Measurements from ENCODE around the gene PEF1.

PEF1 gene

GRCh38 chr1:31655756-31656155 lies 11.1 kb upstream of the PEF1 start (continued):
- TF ChIP-seq, protein P1, sequence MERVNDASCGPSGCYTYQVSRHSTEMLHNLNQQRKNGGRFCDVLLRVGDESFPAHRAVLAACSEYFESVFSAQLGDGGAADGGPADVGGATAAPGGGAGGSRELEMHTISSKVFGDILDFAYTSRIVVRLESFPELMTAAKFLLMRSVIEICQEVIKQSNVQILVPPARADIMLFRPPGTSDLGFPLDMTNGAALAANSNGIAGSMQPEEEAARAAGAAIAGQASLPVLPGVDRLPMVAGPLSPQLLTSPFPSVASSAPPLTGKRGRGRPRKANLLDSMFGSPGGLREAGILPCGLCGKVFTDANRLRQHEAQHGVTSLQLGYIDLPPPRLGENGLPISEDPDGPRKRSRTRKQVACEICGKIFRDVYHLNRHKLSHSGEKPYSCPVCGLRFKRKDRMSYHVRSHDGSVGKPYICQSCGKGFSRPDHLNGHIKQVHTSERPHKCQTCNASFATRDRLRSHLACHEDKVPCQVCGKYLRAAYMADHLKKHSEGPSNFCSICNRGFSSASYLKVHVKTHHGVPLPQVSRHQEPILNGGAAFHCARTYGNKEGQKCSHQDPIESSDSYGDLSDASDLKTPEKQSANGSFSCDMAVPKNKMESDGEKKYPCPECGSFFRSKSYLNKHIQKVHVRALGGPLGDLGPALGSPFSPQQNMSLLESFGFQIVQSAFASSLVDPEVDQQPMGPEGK (CRISPR knock-in tag; IDR thresholded peaks at IDR 0.05; ENCODE audit: borderline replicate concordance), result no peak
- TF ChIP-seq SNAI2 (CRISPR knock-in tag; IDR thresholded peaks at IDR 0.05), result no peak

GRCh38 chr1:31655104-31655503 lies 10.4 kb upstream of the PEF1 start:
- no peak for ATAC-seq
- TF ChIP-seq BACH2 (CRISPR knock-in tag; IDR thresholded peaks at IDR 0.05; ENCODE audit: borderline replicate concordance) (no peak), GLIS3 (CRISPR knock-in tag; IDR thresholded peaks at IDR 0.05) (no peak), ZNF565 (CRISPR knock-in tag; conservative IDR thresholded peaks at IDR 0.05; ENCODE audit: low read depth) (no peak), TOX (CRISPR knock-in tag; IDR thresholded peaks at IDR 0.05; ENCODE audit: borderline replicate concordance) (no peak), SNAI2 (CRISPR knock-in tag; IDR thresholded peaks at IDR 0.05) (no peak), ISL1 (CRISPR knock-in tag; IDR thresholded peaks at IDR 0.05) (no peak), ZNF8 (CRISPR knock-in tag; IDR thresholded peaks at IDR 0.05) (no peak), ESRRG (CRISPR knock-in tag; IDR thresholded peaks at IDR 0.05) (no peak), CSDC2 (CRISPR knock-in tag; IDR thresholded peaks at IDR 0.05) (no peak), TCF4 (CRISPR knock-in tag; IDR thresholded peaks at IDR 0.05; ENCODE audit: borderline replicate concordance) (no peak), OSR1 (CRISPR knock-in tag; IDR thresholded peaks at IDR 0.05) (no peak), ZFP30 (CRISPR knock-in tag; IDR thresholded peaks at IDR 0.05) (no peak)
- TF ChIP-seq, protein P1 (CRISPR knock-in tag; IDR thresholded peaks at IDR 0.05; ENCODE audit: borderline replicate concordance), result no peak
- TF ChIP-seq, protein P2, sequence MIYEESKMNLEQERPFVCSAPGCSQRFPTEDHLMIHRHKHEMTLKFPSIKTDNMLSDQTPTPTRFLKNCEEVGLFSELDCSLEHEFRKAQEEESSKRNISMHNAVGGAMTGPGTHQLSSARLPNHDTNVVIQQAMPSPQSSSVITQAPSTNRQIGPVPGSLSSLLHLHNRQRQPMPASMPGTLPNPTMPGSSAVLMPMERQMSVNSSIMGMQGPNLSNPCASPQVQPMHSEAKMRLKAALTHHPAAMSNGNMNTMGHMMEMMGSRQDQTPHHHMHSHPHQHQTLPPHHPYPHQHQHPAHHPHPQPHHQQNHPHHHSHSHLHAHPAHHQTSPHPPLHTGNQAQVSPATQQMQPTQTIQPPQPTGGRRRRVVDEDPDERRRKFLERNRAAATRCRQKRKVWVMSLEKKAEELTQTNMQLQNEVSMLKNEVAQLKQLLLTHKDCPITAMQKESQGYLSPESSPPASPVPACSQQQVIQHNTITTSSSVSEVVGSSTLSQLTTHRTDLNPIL (CRISPR knock-in tag; IDR thresholded peaks at IDR 0.05; ENCODE audit: low read depth), result no peak

GRCh38 chr1:31654474-31654776 lies 9.7 kb upstream of the PEF1 start:
- ATAC-seq, result no peak
- TF ChIP-seq TOX (CRISPR knock-in tag; IDR thresholded peaks at IDR 0.05; ENCODE audit: borderline replicate concordance), result no peak
- TF ChIP-seq ZNF565 (CRISPR knock-in tag; conservative IDR thresholded peaks at IDR 0.05; ENCODE audit: low read depth), result no peak
- TF ChIP-seq ZFP30 (CRISPR knock-in tag; IDR thresholded peaks at IDR 0.05), result no peak
- no peak for TF ChIP-seq BACH2 (CRISPR knock-in tag; IDR thresholded peaks at IDR 0.05; ENCODE audit: borderline replicate concordance)
- no peak for TF ChIP-seq TCF4 (CRISPR knock-in tag; IDR thresholded peaks at IDR 0.05; ENCODE audit: borderline replicate concordance)
- no peak for TF ChIP-seq SNAI2 (CRISPR knock-in tag; IDR thresholded peaks at IDR 0.05)
- no peak for TF ChIP-seq OSR1 (CRISPR knock-in tag; IDR thresholded peaks at IDR 0.05)
- no peak for TF ChIP-seq RARB (CRISPR knock-in tag; IDR thresholded peaks at IDR 0.05)
- TF ChIP-seq GLIS3 (CRISPR knock-in tag; IDR thresholded peaks at IDR 0.05), result no peak

DNA sequence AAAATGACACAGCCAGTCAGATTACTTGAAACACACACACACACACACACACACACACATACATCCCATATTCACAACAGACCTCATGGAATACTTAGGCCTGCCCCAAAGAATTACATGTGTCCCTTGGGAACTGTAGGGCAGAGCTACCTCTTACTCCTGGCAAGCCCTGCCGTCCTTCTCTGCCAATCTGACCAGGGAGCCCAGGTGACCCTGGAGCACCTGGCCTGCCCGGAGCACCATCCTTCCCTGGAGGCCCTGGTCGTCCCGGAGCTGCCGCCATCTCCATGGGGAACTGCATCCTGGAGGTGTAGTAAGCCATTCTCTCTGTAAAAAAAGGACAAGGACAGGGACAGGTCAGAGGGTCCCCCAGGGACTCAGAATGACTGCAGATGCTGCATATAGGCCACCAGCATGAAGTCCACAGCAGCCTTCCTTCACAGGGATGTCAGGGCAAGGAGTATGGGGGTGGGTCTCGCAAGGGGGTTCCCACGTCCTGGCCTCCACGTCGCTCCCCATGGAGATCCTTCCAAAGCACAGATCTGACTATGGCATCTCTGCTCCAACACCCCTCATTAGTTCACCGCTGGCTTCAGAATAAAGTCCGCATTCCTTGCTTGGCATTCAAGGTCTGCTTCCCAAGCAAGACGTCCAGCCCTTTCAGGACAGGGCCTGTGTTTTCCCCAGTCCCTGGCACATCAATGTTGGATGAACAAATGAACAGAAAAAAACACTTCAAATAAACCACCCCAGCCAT lies 9.2 kb upstream of the PEF1 start:
- ATAC-seq, result no peak
- TF ChIP-seq, protein P3, sequence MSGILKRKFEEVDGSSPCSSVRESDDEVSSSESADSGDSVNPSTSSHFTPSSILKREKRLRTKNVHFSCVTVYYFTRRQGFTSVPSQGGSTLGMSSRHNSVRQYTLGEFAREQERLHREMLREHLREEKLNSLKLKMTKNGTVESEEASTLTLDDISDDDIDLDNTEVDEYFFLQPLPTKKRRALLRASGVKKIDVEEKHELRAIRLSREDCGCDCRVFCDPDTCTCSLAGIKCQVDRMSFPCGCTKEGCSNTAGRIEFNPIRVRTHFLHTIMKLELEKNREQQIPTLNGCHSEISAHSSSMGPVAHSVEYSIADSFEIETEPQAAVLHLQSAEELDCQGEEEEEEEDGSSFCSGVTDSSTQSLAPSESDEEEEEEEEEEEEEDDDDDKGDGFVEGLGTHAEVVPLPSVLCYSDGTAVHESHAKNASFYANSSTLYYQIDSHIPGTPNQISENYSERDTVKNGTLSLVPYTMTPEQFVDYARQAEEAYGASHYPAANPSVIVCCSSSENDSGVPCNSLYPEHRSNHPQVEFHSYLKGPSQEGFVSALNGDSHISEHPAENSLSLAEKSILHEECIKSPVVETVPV (CRISPR knock-in tag; IDR thresholded peaks at IDR 0.05), result no peak
- no peak for TF ChIP-seq GLIS3 (CRISPR knock-in tag; IDR thresholded peaks at IDR 0.05)
- no peak for TF ChIP-seq TOX (CRISPR knock-in tag; IDR thresholded peaks at IDR 0.05; ENCODE audit: borderline replicate concordance)
- no peak for TF ChIP-seq OSR1 (CRISPR knock-in tag; IDR thresholded peaks at IDR 0.05)
- no peak for TF ChIP-seq ESRRG (CRISPR knock-in tag; IDR thresholded peaks at IDR 0.05)
- no peak for TF ChIP-seq TCF4 (CRISPR knock-in tag; IDR thresholded peaks at IDR 0.05; ENCODE audit: borderline replicate concordance)
- TF ChIP-seq ZNF8 (CRISPR knock-in tag; IDR thresholded peaks at IDR 0.05), result no peak
- TF ChIP-seq PPARA (CRISPR knock-in tag; IDR thresholded peaks at IDR 0.05; ENCODE audit: borderline replicate concordance), result no peak
- TF ChIP-seq, protein P2 (CRISPR knock-in tag; IDR thresholded peaks at IDR 0.05; ENCODE audit: low read depth), result no peak
- TF ChIP-seq, protein P1 (CRISPR knock-in tag; IDR thresholded peaks at IDR 0.05; ENCODE audit: borderline replicate concordance), result no peak
- no peak for TF ChIP-seq ZNF70 (CRISPR knock-in tag; IDR thresholded peaks at IDR 0.05)
- TF ChIP-seq, protein P4, sequence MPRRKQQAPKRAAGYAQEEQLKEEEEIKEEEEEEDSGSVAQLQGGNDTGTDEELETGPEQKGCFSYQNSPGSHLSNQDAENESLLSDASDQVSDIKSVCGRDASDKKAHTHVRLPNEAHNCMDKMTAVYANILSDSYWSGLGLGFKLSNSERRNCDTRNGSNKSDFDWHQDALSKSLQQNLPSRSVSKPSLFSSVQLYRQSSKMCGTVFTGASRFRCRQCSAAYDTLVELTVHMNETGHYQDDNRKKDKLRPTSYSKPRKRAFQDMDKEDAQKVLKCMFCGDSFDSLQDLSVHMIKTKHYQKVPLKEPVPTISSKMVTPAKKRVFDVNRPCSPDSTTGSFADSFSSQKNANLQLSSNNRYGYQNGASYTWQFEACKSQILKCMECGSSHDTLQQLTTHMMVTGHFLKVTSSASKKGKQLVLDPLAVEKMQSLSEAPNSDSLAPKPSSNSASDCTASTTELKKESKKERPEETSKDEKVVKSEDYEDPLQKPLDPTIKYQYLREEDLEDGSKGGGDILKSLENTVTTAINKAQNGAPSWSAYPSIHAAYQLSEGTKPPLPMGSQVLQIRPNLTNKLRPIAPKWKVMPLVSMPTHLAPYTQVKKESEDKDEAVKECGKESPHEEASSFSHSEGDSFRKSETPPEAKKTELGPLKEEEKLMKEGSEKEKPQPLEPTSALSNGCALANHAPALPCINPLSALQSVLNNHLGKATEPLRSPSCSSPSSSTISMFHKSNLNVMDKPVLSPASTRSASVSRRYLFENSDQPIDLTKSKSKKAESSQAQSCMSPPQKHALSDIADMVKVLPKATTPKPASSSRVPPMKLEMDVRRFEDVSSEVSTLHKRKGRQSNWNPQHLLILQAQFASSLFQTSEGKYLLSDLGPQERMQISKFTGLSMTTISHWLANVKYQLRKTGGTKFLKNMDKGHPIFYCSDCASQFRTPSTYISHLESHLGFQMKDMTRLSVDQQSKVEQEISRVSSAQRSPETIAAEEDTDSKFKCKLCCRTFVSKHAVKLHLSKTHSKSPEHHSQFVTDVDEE (CRISPR knock-in tag; IDR thresholded peaks at IDR 0.05), result no peak
- TF ChIP-seq ARNTL (CRISPR knock-in tag; IDR thresholded peaks at IDR 0.05; ENCODE audit: borderline replicate concordance, low read depth), result no peak
- TF ChIP-seq ISL1 (CRISPR knock-in tag; IDR thresholded peaks at IDR 0.05), result no peak

Data from SK-N-SH treated with all-trans-retinoic acid at 6 μM for 48 hours (cell line).